NCI-H1105 treated with DMSO at 0.1 percent for 48 hours (cell line): ENCODE measurements around the gene KANK2.
"Not testable (repeated sequence)": the region's sequence is repeated elsewhere in the genome, so short reads cannot be mapped to it uniquely, and the experiment has no call there.

Source experiments
- DNase-seq: peaks from one replicate; lab custom pipeline; 2025; lab: John Stamatoyannopoulos, UW

Gene KANK2

GRCh38 chr19:11172576-11172975 lies 24.8 kb downstream of the KANK2 start:
- DNase-seq, result no peak

DNA sequence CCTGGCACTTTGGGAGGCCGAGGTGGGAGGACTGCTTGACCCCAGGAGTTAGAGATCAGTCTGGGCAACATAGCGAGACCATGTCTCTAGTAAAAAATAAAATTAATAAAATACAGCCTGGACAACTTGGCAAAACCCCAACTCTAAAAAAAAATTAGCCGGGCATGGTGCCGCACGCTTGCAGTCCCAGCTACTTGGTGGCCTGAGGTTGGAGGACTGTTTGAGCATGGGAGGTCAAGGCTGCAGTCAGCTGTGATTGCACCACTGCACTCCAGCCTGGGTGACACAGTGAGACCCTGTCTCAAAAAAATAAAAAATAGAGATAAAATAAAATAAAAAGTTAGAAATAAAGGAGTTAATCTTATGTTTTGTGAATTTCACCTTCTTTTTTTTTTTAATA lies 26.2 kb downstream of the KANK2 start:
- no peak for DNase-seq

GRCh38 chr19:11169896-11170678 lies 27.3 kb downstream of the KANK2 start:
- DNase-seq, result no peak

DNA sequence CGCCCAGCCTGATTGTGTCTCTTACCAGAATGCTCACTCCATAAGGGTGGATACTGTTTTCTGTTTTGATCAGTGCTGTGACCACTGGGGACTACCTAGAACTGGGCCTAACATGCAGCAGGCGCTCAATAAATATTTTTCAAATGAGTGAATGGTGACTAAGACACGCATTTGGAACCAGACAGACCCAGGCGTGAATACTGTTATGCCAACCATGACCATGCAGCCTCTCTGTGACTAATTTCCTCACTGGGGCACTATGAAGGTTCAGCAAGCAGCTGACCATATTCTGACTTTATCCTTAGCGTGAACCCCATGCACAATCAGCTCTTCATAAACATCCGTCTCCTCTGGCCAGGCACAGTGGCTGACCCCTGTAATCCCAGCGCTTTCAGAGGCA lies 28.8 kb downstream of the KANK2 start:
- DNase-seq, result no peak

- no peak for DNase-seq
Measured at GRCh38 chr19:11166281-11167142, 30.8 kb downstream of the KANK2 start.

GRCh38 chr19:11165486-11166030 lies 31.8 kb downstream of the KANK2 start:
- DNase-seq, result no peak

GRCh38 chr19:11164879-11165406 lies 32.4 kb downstream of the KANK2 start:
- DNase-seq, result no peak

GRCh38 chr19:11164296-11164695 lies 33.0 kb downstream of the KANK2 start:
- no peak for DNase-seq

DNA sequence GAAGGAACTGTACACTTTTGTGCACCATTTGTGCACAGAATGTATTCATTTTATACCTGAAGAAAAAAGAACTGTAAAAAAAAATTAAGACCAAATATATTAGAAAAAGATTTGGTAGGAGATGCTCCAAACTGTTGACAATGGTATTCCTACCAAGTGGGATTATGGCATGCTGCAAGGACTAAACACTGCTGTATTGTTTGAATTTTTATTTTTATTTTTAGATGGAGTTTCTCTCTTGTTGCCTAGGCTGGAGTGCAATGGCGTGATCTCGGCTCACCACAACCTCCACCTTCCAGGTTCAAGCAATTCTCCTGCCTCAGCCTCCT lies 36.9 kb downstream of the KANK2 start:
- DNase-seq, result not testable (repeated sequence)

GRCh38 chr19:11159598-11160439 lies 37.5 kb downstream of the KANK2 start:
- no peak for DNase-seq

DNA sequence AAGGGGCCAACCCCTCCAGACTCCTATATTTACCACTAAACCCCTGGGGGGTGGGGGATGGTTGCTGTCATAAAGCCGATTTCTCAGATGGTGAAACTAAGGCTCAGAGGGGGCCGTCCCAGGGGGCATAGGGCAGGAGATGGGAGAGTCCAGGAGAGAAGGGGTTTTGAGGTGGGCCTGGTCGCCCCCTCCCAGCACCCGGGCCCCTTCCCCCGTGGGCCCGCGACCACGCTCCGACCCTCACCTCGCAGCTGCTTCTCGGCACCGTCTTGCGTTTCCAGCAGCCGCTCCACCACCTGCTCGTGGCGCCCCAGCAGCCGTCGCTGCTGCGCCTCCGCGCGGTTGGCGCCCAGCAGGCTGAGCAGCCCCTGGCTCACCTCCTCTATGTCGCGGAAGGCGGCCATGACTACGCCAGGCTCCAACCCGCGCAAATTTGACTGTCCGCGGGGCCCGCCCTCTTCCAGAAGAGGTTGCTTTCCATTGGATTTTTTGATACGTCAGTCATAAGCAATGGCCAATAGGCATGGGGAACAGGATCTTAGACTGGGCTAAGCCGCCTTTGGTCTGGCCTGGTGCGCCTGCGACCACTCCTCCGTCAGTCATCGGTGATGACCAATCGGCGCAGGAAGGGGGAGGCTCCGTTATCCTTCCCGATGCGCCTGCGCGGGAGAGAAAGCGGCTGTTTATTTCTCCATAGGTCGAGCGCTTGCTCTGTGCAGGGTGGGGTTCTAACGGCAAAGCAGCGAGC lies 41.8 kb downstream of the KANK2 start, which contains the start of gene SPC24:
SPC24 (minus strand) TSS at position 410 of the 748 bp plus-strand sequence; CDS start at position 404, 6 bp downstream.
- peak; percentile 99 for DNase-seq

DNA sequence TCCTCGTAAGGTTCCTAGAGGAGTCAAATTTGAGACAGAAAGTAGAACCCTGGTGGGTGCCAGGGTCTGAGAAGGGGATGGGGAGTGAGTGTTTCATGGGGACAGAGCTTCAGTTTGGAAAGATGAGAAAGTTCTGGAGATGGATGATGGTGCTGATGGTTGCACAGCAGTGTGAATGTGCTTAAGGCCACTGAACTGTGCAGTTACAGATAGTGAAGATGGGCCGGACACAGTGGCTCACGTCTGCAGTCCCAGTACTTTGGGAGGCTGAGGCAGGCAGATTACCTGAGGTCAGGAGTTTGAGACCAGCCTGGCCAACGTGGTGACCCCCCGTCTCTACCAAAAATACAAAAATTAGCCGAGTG lies 42.7 kb downstream of the KANK2 start:
- DNase-seq, result no peak

DNA sequence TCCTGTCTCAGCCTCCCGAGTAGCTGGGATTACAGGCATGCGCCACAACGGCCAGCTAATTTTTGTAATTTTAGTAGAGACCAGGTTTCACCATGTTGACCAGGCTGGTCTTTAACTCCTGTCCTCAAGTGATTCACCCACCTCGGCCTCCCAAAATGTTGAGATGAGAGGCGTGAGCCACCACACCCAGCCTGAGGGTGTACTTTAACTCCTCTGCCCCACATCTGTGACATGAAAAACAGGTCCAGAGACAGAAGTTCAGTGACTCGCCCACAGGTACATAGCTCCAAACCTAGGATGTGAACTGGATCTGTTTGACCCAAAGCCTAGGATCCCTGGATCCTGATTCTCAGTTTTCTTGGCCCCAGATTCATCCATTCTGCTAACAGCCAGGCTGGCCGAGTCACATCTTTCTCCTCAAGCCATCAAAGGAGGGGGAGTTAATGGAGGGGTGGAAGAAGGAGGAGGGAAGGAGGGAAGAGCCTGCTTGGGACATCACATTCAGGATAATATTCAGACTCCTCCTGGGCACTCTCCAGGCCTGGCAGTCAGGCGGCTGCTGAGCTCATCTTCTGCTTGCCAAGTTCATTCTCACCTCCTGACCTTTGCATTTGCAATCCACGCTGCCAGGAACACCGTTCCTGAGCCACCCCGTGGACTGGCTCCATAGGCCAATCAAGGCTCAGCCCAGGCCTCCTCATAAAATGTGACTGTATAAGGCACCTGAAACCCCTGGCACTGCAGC lies 44.9 kb downstream of the KANK2 start:
- DNase-seq, result no peak

DNA sequence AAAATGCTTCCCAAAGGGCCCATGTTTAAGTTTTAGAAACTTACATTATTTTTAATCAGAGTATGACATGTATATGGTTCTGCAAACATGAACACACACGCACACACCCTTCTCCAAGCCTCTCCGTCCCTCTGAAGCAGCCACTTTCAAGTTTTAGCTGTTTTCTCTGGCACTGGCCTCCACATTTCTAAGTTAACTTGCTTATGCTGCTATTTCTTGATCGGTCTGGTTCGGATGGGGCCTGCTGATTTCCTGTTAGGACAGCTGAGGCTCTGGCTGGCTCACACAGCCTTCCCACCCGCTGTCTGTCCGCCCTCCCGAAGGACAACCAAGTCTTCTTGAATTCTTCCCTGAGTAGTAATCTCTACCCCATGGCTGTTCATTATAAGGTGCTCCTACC lies 46.2 kb downstream of the KANK2 start:
- DNase-seq, result no peak

DNA sequence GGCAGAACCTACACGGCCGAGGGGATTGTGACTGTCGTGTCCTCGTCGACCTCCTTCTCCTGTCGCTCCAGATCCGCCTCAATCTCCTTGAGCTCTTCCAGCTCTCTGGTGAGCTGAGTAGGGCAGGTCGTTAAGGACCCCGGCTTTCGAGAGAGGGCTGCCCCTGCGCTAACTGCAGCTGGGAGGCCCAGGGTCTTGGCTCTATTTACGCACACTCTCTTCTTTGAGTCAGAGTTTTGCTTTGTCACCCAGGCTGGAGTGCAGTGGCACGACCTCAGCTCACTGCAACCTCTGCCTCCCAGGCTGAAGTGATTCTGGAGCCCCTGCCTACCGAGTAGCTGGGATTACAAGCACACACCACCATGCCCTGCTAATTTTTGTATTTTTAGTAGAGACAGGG lies 49.3 kb downstream of the KANK2 start:
- no peak for DNase-seq

DNA sequence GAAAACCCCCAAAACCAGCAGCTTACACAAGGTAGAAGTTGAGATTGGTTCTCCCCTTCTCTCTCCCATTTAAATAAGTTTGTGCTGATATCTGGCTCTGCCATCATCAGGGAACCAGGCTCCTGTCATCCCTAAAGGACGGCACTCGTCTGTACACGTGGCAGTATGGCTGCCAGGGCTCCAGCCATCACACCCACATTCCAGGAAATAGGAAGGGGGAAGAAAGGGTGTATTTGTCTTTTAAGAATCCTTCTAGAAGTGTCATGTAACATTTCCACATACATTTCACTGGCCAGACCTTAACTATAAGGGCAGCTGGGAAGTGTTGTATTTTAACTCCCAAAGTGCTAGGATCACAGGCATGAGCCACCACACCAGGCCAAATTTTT lies 51.8 kb downstream of the KANK2 start:
- DNase-seq, result no peak

DNA sequence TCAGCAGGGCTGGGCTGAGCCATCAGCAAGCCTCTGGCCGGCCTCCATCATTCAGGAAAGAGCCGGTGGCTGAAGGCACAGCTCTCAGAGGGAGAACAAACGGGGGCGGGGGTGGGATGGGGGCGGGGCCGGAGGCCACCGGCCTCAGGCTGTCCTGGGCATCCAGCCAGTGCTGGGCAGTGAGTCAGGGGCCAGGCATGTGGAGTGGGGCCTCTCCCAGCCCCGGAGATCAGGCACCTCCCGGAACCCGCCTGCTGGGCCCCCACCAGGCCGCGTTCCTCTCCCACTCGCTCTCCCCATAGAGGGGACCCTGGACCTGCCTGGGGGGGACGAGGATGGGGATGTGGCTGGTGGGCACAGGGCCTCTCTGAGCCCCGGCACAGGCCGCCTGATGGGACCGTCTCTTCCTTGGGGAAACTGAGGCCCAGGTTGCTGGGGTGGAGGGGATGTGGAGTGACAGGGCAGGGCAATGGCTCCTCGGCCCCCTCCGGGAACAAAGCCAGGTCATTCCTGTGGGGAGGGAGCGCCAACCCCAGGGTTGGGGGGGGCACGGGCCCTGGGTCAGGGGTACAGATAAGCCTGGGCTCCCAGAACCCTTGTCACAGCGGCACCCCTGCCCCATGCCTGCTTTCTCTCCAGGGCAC lies 54.7 kb downstream of the KANK2 start:
- no peak for DNase-seq

DNA sequence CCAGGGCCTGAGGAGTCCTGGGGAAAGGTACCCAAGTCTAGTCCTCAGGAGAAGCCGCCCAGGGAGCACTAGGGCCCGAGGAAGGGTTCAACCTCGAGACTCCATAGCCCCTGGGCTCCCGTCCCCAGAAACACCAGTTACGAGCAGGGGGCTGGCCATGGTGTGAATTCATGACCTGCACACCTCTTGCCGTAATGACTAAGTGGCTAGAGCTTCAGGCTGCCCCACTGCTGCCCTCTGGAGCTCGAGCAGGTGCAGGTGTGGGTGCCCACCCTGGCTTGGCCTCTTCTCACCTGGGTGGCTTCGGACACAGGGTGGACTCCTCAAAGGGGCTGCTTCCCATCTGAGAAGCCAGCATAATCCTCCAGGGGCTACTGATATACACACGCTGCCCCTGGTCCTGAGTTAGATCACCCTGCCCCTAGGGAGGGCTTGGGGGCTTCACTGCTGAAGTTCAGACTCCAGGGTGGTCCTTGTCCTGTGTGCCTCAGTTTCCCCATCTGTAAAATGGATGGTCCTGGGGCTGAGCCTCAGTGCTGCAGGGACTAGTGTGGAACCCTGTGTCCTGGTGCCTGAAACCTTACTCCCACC lies 55.3 kb downstream of the KANK2 start:
- DNase-seq, result no peak

DNA sequence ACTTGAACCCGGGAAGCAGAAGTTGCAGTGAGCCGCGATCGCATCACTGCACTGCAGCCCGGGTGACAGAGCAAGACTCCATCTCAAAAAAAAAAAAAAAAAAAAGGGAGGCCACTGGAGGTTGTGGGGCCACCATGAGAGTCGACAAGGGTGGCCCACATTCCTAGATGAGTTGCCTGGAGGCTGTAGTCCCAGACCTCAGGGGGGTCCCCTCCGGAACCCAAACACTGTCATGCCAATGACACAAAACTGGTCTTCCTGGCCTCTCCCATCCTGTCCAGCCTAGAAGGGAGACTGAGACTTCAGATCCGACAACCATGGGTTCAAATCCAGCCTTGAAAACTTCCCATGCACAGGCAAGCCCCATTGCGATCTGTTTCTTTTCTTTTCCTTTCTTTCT lies 56.4 kb downstream of the KANK2 start:
- no peak for DNase-seq
